HG02884 (cell line): Measurements from ENCODE around the gene SNRK.

Experiments used
- ATAC-seq: cut with Tn5 transposase; IDR thresholded peaks from one replicate; pipeline ENCODE4 v1.9.1; 2021; ENCODE audit warnings: mild to moderate bottlenecking, moderate library complexity; ENCODE audit not compliant: unreplicated experiment

Gene SNRK

GRCh38 chr3:43307649-43308048 lies 21.3 kb downstream of the SNRK start:
- ATAC-seq, result no peak

GRCh38 chr3:43309372-43310305 lies 23.3 kb downstream of the SNRK start:
- ATAC-seq, result no peak

GRCh38 chr3:43316783-43317460 lies 30.6 kb downstream of the SNRK start:
- no peak for ATAC-seq

GRCh38 chr3:43317461-43318316 lies 31.3 kb downstream of the SNRK start:
- no peak for ATAC-seq

GRCh38 chr3:43319376-43319775 lies 33.0 kb downstream of the SNRK start:
- ATAC-seq, result no peak

GRCh38 chr3:43319794-43320193 lies 33.5 kb downstream of the SNRK start:
- no peak for ATAC-seq

GRCh38 chr3:43320288-43320687 lies 33.9 kb downstream of the SNRK start:
- ATAC-seq, result no peak

GRCh38 chr3:43323541-43323940 lies 37.2 kb downstream of the SNRK start:
- ATAC-seq, result no peak

GRCh38 chr3:43326891-43327581 lies 40.7 kb downstream of the SNRK start:
- ATAC-seq, result peak; percentile 65

GRCh38 chr3:43327582-43327979 lies 41.2 kb downstream of the SNRK start:
- no peak for ATAC-seq

GRCh38 chr3:43328653-43329052 lies 42.3 kb downstream of the SNRK start:
- ATAC-seq, result no peak

GRCh38 chr3:43330981-43331380 lies 44.6 kb downstream of the SNRK start:
- no peak for ATAC-seq

- no peak for ATAC-seq
These were observed 45.0 kb downstream of the SNRK start for GRCh38 chr3:43331381-43331780.

GRCh38 chr3:43334976-43335375 lies 48.6 kb downstream of the SNRK start:
- ATAC-seq, result no peak

- no peak for ATAC-seq
These were observed 49.5 kb downstream of the SNRK start for GRCh38 chr3:43335799-43336198.

GRCh38 chr3:43338295-43338694 lies 52.0 kb downstream of the SNRK start:
- ATAC-seq, result no peak

GRCh38 chr3:43340403-43340802 lies 54.1 kb downstream of the SNRK start:
- ATAC-seq, result no peak

GRCh38 chr3:43341788-43342187 lies 55.4 kb downstream of the SNRK start:
- ATAC-seq, result no peak

- ATAC-seq, result no peak
These were observed 56.8 kb downstream of the SNRK start for GRCh38 chr3:43343185-43343584.

- no peak for ATAC-seq
These were observed 57.5 kb downstream of the SNRK start for GRCh38 chr3:43343815-43344214.

GRCh38 chr3:43344520-43344919 lies 58.2 kb downstream of the SNRK start:
- ATAC-seq, result no peak
